Left ventricle myocardium inferior (tissue), 1 donor: ENCODE data around the gene C3orf49. TPM values are rescaled to one million over a fixed set of nuclear protein-coding genes. Genes with fewer than 3 reads are reported as not detected.

Source experiments
- DNase-seq: peaks from one replicate; pipeline ENCODE4 v3.0.0-alpha.2; 2020
- H3K27ac ChIP-seq: fragments of 200-600 bp; replicated peaks from 2 replicates; pipeline ENCODE4 v1.8.0; 2021
- H3K27me3 ChIP-seq: fragments of 200-600 bp; 2 replicates; pipeline ENCODE4 v1.8.0; 2021; ENCODE audit warnings: low read depth
- H3K36me3 ChIP-seq: fragments of 200-600 bp; 2 replicates; pipeline ENCODE4 v1.8.0; 2021
- H3K4me1 ChIP-seq: fragments of 200-600 bp; 2 replicates; pipeline ENCODE4 v1.8.0; 2021
- H3K4me3 ChIP-seq: fragments of 200-600 bp; 2 replicates; pipeline ENCODE4 v1.8.0; 2021; ENCODE audit warnings: mild to moderate bottlenecking, moderate library complexity
- H3K9me3 ChIP-seq: fragments of 200-600 bp; replicated peaks from 2 replicates; pipeline ENCODE4 v1.8.0; 2021
- CTCF ChIP-seq: fragments of 200-600 bp; IDR thresholded peaks from 2 replicates; pipeline ENCODE4 v1.8.0; 2021; ENCODE audit warnings: antibody characterized with exemption, mild to moderate bottlenecking, borderline replicate concordance
- intact Hi-C: fragments of 100-400 bp; cut with micrococcal nuclease; formaldehyde crosslinking; loops from one replicate; pipeline ENCODE4 v1.11.0; 2022
- total RNA-seq: library from RNA; stranded (reverse); fragmentation: NEBNext Ultra II Directional; extraction: Animal tissue kit (Norgen Biotek cat#: 25700); gene quantifications from one replicate; pipeline ENCODE4 v1.2.1, GENCODE V29; 2021
- donor health status: DM: no; HTN: yes; CAD: no; lungs with severe emphysema.

C3orf49 gene
- total RNA-seq, 1 donor from 2014 or later: not detected

DNA sequence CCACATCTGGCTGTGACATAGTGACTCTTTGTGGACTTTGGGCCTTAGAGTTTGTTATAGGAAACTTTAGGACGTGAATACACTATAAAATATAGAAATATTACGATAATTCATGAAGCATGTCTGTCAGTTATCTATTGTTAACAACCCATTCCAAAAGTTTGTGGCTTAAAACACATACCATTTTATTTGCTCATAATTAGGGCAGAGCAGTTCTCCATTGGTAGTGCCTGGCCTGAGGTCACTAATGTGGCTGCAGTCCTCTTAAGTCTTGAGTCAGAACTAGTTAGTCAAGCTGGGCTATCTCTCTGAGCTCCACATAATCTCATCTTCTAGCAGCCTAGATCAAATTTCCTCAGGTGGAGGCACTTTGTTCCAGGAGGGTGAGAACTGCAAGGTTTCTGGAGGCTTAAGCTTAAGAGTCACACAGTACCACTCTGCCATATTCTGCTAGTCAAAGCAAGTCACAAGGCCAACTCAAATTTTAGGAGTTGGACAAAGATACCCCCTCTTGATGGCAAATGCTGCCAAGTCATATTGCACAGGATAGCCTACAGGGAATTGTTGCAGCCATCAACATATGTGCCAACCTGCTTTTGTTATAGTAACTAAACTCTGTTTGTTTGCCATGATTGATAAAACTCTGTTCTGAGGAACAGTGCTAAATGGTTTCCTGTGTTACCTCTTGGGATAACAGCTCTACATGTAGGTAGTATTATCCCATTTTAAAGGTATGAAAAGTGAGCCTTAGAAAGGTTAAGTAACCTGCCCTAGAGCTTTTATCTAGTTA lies 53.2 kb downstream of the C3orf49 start:
- no peaks in the 10 kb centered on the region for H3K9me3 ChIP-seq
- H3K4me3 ChIP-seq: no peak overlapping the region
- TF ChIP-seq CTCF: no peak
- no peaks in the 10 kb centered on the region for H3K27me3 ChIP-seq
- intact Hi-C loops: no loop called here
- DNase-seq: no peak
- H3K36me3 ChIP-seq: no peaks in the 10 kb centered on the region
- no peak overlapping the region for H3K27ac ChIP-seq
- H3K4me1 ChIP-seq: peaks cover 48% of the 10 kb centered on the region

DNA sequence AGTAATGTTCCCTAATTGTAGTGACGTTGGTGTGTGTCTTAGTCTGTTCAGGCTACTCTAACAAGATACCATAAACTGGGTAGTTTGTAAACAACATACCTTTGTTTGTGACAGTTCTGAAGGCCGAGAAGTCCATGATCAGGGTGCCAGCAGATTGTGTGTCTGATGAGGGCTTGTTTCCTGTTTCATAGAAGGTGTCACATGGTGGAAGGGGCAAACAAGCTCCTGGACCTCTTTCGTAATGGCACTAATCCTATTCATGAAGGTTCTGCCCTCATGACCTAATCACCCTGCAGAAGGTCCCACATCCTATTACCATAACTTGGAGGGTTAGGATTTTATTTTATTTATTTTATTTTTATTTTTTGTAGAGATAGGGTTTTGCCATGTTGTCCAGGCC lies 55.7 kb downstream of the C3orf49 start:
- peaks cover 66% of the 10 kb centered on the region for H3K4me1 ChIP-seq
- DNase-seq: no peak
- H3K27me3 ChIP-seq: no peaks in the 10 kb centered on the region
- no peak overlapping the region for H3K4me3 ChIP-seq
- intact Hi-C loops: no loop called here
- no peak overlapping the region for H3K27ac ChIP-seq
- H3K9me3 ChIP-seq: no peaks in the 10 kb centered on the region
- no peaks in the 10 kb centered on the region for H3K36me3 ChIP-seq
- no peak for TF ChIP-seq CTCF

DNA sequence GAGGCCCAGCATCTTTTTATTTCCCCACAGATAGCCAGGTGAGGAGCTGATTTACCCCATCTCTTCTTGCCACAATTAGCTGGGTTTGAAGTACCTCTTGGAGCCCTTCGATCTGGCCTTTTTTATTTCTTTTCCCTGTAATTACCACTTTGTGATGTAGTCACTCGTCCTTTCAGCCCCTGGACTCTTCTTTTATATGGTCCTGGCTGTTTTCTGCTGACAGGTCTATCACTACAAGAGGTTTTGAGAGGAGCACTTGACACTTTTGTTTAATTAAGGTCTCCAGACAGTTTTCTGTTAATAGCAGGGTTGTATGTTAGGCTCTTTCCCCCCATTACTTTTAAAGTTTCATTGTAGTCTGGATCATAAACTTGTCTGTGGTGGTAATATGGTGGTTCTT lies 56.4 kb downstream of the C3orf49 start:
- no peaks in the 10 kb centered on the region for H3K9me3 ChIP-seq
- H3K27ac ChIP-seq: no peak overlapping the region
- no peaks in the 10 kb centered on the region for H3K36me3 ChIP-seq
- no peak for TF ChIP-seq CTCF
- H3K4me3 ChIP-seq: no peak overlapping the region
- peaks cover 66% of the 10 kb centered on the region for H3K4me1 ChIP-seq
- no peak for DNase-seq
- no peaks in the 10 kb centered on the region for H3K27me3 ChIP-seq
- intact Hi-C loops: no loop called here

GRCh38 chr3:63876260-63876659 lies 57.2 kb downstream of the C3orf49 start:
- no peak for TF ChIP-seq CTCF
- intact Hi-C loops: no loop called here
- Histone ChIP-seq H3K4me1 (peaks cover 60% of the 10 kb centered on the region), H3K27ac (no peak overlapping the region), H3K4me3 (no peak overlapping the region), H3K36me3 (no peaks in the 10 kb centered on the region), H3K9me3 (no peaks in the 10 kb centered on the region), H3K27me3 (no peaks in the 10 kb centered on the region)
- DNase-seq: no peak

- peaks cover 54% of the 10 kb centered on the region for H3K4me1 ChIP-seq
- no peak for DNase-seq
- no peak for TF ChIP-seq CTCF
- no peak overlapping the region for H3K27ac ChIP-seq
- no peak overlapping the region for H3K4me3 ChIP-seq
- H3K27me3 ChIP-seq: no peaks in the 10 kb centered on the region
- intact Hi-C loops: no loop called here
- no peaks in the 10 kb centered on the region for H3K36me3 ChIP-seq
- no peaks in the 10 kb centered on the region for H3K9me3 ChIP-seq
These were observed 58.8 kb downstream of the C3orf49 start for GRCh38 chr3:63877737-63878393.
